Spleen (tissue), 11 donors: ENCODE data around the gene PCDHGC4. TPM values are rescaled to one million over a fixed set of nuclear protein-coding genes. Genes with fewer than 3 reads are reported as not detected.

Experiments used
- DNase-seq: peaks from one replicate; pipeline ENCODE4 v3.0.0-alpha.2; 2020
- H3K27ac ChIP-seq, 8 donors: fragments of 200-600 bp; sonication (generic) in 7 of 8; 1 replicate in 4 of 8; 2 replicates in 4 of 8; pipeline versions ENCODE4 v1.5.0 to v1.8.0; 2016 to 2021; ENCODE audit warnings: inconsistent platforms in 4 of 8, mild to moderate bottlenecking in 4 of 8, moderate library complexity in 1 of 8
- H3K27me3 ChIP-seq, 7 donors: fragments of 200-600 bp; sonication (generic) in 6 of 7; replicated peaks in 1 of 7; 1 replicate in 4 of 7; 2 replicates in 3 of 7; pipeline versions ENCODE4 v1.5.0 to v1.8.0; 2016 to 2021; ENCODE audit warnings: inconsistent platforms in 3 of 7, mild to moderate bottlenecking in 1 of 7
- H3K36me3 ChIP-seq, 6 donors: fragments of 200-600 bp; sonication (generic) in 5 of 6; 1 replicate in 4 of 6; 2 replicates in 2 of 6; pipeline versions ENCODE4 v1.5.0 to v1.8.0; 2016 to 2021; ENCODE audit warnings: inconsistent platforms in 2 of 6
- H3K4me1 ChIP-seq, 6 donors: fragments of 200-600 bp; sonication (generic) in 5 of 6; 1 replicate in 3 of 6; 2 replicates in 3 of 6; pipeline versions ENCODE4 v1.5.0 to v1.8.0; 2016 to 2021; ENCODE audit warnings: inconsistent platforms in 3 of 6
- H3K4me3 ChIP-seq, 8 donors: fragments of 200-600 bp; sonication (generic) in 7 of 8; 1 replicate in 4 of 8; 2 replicates in 4 of 8; pipeline versions ENCODE4 v1.5.0 to v1.8.0; 2016 to 2021; ENCODE audit warnings: inconsistent platforms in 4 of 8, mild to moderate bottlenecking in 4 of 8, moderate library complexity in 2 of 8
- H3K9me3 ChIP-seq, 8 donors: fragments of 200-600 bp; sonication (generic) in 7 of 8; 1 replicate in 4 of 8; 2 replicates in 4 of 8; pipeline versions ENCODE4 v1.5.0 to v1.8.0; 2016 to 2021; ENCODE audit warnings: inconsistent platforms in 4 of 8
- POLR2A ChIP-seq, 3 donors: fragments of 450-650 bp; IDR thresholded peaks; one replicate each; pipeline ENCODE4 v1.5.1; 2017; ENCODE audit warnings: antibody characterized with exemption in 3 of 3, mild to moderate bottlenecking in 1 of 3
- POLR2AphosphoS5 ChIP-seq, 3 donors: sonication (generic); formaldehyde crosslinking; IDR thresholded peaks; one replicate each; pipeline ENCODE4 v1.5.1; 2017; ENCODE audit warnings: antibody characterized with exemption in 3 of 3
- WGBS, 5 donors: extraction: QIAGEN DNeasy Blood & Tissue Kit in 3 of 5; methylation state at CpG; one replicate each; pipeline versions ENCODE4 v1.1.5 to v1.1.7; 2013 to 2018; 5-methylcytosine and 5-hydroxymethylcytosine counted together
- intact Hi-C: fragments of 100-400 bp; cut with DNase I; formaldehyde crosslinking; loops from one replicate; pipeline ENCODE4 v1.15.0; 2023; ENCODE audit warnings: low total_unique reads
- polyA plus RNA-seq, 3 donors: library from polyadenylated mRNA; stranded (reverse); fragments of 200-250 nt; gene quantifications; one replicate each; pipeline ENCODE4 v1.2.1, GENCODE V29; 2013
- total RNA-seq, 7 donors: library from RNA; depleted of rRNA in 3 of 7; stranded (reverse); fragments of >200 nt in 3 of 7; fragmentation: NEBNext Ultra II Directional in 4 of 7; extraction: Animal tissue kit (Norgen Biotek cat#: 25700) in 4 of 7; gene quantifications; one replicate each; pipeline versions ENCODE4 v1.1.0 to v1.2.1, GENCODE V29; 2016 to 2021
- TF ChIP-seq, protein P1 (sequence below), 11 experiments: fragments of 200-600 bp in 7 of 11; fragments of 450-650 bp in 4 of 11; sonication (generic) in 4 of 11; IDR thresholded peaks in 8 of 11; conservative IDR thresholded peaks in 3 of 11; 1 replicate in 7 of 11; 2 replicates in 4 of 11; pipeline versions ENCODE4 v1.4.0 to v1.8.0; 2016 to 2021; ENCODE audit warnings: antibody characterized with exemption in 11 of 11, inconsistent platforms in 4 of 11, mild to moderate bottlenecking in 1 of 11
- donor health status: healthy with polysubstance abuse.
- donor health status: DM: no; HTN: no; CAD: no; lungs with moderate emphysema.
- donor health status: DM: no; HTN: no; CAD: no.
- donor health status: Bipolar disorder and iron deficiency.
- donor health status: healthy.
- donor health status: DM: no; HTN: no; CAD: no.
- donor health status: DM: yes; HTN: yes; CAD: no.

Gene PCDHGC4
- total and polyA plus RNA-seq, 10 donors, result 0.03 to 3.9 (median 1.4) TPM; not detected in 1

DNA sequence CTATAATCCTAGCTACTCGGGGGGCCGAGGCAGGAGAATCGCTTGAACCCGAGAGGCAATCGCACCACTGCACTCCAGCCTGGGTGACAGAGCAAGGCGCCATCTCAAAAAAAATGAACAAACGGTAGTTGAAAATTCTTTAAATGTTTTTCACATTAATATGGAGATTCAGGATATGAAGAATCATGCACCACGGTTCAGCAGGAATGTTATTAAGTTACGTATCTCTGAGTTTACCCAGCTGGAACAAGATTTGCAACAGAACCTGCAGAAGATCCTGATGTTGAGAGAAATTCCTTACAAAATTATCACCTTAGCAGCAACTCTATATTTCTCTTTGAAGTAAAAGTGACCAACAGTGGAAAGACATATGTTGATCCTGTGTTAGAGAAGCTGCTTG lies 44.5 kb upstream of the PCDHGC4 start:
- Histone ChIP-seq H3K27ac (no peak overlapping the region), H3K36me3 (no peaks in the 10 kb centered on the region), H3K4me1 (no peaks in the 10 kb centered on the region), H3K27me3 (no peaks in the 10 kb centered on the region), H3K4me3 (no peak overlapping the region), H3K9me3 (peaks cover 0 to 92% (median 65%) of the 10 kb centered on the region in 8 donors)
- intact Hi-C loops, result no loop called here
- WGBS, 5 donors, result 92 to 95% (median 94%) methylated on average over 9 of the region's 9 CpGs
- DNase-seq, result no peak
- TF ChIP-seq, protein P1, sequence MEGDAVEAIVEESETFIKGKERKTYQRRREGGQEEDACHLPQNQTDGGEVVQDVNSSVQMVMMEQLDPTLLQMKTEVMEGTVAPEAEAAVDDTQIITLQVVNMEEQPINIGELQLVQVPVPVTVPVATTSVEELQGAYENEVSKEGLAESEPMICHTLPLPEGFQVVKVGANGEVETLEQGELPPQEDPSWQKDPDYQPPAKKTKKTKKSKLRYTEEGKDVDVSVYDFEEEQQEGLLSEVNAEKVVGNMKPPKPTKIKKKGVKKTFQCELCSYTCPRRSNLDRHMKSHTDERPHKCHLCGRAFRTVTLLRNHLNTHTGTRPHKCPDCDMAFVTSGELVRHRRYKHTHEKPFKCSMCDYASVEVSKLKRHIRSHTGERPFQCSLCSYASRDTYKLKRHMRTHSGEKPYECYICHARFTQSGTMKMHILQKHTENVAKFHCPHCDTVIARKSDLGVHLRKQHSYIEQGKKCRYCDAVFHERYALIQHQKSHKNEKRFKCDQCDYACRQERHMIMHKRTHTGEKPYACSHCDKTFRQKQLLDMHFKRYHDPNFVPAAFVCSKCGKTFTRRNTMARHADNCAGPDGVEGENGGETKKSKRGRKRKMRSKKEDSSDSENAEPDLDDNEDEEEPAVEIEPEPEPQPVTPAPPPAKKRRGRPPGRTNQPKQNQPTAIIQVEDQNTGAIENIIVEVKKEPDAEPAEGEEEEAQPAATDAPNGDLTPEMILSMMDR (IDR thresholded peaks at IDR 0.05 in 8 of 11, conservative IDR thresholded peaks at IDR 0.05 in 3 of 11), result no peak
- TF ChIP-seq POLR2A (IDR thresholded peaks at IDR 0.05) (no peak), POLR2AphosphoS5 (IDR thresholded peaks at IDR 0.05) (no peak)

DNA sequence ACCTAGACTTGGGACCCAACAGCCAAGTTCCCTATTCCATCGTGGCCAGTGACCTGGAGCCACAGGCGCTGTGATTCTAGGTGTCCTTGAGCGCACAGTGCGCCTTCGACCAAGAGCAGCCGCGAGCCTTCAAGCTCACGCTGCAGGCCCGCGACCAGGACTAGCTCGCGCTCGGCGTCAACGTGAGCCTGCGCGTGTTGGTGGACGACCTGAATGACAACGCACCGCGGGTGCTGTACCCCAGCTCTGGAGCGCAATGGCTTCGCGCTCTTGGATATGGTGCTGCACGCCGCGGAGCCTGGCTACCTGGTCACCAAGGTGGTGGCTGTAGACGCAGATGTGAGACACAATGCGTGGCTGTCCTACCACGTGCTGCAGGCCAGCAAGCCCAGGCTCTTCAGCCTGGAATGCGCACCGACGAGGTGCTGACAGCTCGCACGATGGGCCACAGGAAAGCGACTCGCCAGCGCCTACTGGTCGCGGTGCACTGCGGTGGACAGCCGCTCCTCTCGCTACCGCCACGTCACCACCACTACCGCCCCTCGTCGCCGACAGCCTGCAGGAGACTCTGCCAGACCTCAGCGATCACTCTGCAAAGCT lies 43.2 kb upstream of the PCDHGC4 start:
- Histone ChIP-seq H3K36me3 (no peaks in the 10 kb centered on the region), H3K27me3 (no peaks in the 10 kb centered on the region), H3K4me3 (no peak overlapping the region), H3K4me1 (no peaks in the 10 kb centered on the region), H3K9me3 (peaks cover 0 to 80% (median 53%) of the 10 kb centered on the region in 8 donors), H3K27ac (no peak overlapping the region)
- no peak for TF ChIP-seq POLR2A (IDR thresholded peaks at IDR 0.05)
- peak in 1 of 3 donors; percentile 23 for TF ChIP-seq POLR2AphosphoS5 (IDR thresholded peaks at IDR 0.05)
- no peak for DNase-seq
- WGBS, 5 donors, result 58 to 69% (median 63%) methylated on average over 43 to 50 of the region's 50 CpGs
- intact Hi-C loops, result no loop called here

DNA sequence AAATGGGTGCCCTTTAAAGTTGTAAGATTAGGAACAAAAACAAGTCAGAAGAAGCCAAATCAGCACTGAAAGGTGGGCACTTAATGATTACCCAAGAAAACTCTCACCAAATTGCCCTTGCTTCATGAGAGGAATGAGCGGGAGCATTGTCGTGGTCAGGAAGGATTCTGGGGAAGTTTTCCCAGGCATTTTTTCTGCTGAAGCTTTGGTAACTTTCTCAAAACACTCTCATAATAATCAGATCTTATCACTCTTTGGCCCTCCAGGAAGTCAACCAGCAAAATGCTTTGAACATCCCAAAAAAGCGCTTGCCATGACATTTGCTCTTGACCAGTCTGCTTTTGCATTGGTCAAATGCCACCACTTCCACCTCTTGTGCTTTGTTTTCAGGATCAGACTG lies 19.5 kb upstream of the PCDHGC4 start:
- H3K4me3 ChIP-seq, result no peak overlapping the region
- no peaks in the 10 kb centered on the region for H3K27me3 ChIP-seq
- H3K9me3 ChIP-seq, result peaks cover 0 to 21% (median 9%) of the 10 kb centered on the region in 8 donors
- DNase-seq, result no peak
- 89 to 96% (median 94%) methylated on average over 3 of the region's 3 CpGs for WGBS, 5 donors
- TF ChIP-seq, protein P1 (IDR thresholded peaks at IDR 0.05 in 8 of 11, conservative IDR thresholded peaks at IDR 0.05 in 3 of 11), result no peak
- TF ChIP-seq POLR2A (IDR thresholded peaks at IDR 0.05), result no peak
- TF ChIP-seq POLR2AphosphoS5 (IDR thresholded peaks at IDR 0.05), result no peak
- H3K4me1 ChIP-seq, result no peaks in the 10 kb centered on the region
- intact Hi-C loops, result no loop called here
- H3K36me3 ChIP-seq, result no peaks in the 10 kb centered on the region
- no peak overlapping the region for H3K27ac ChIP-seq

DNA sequence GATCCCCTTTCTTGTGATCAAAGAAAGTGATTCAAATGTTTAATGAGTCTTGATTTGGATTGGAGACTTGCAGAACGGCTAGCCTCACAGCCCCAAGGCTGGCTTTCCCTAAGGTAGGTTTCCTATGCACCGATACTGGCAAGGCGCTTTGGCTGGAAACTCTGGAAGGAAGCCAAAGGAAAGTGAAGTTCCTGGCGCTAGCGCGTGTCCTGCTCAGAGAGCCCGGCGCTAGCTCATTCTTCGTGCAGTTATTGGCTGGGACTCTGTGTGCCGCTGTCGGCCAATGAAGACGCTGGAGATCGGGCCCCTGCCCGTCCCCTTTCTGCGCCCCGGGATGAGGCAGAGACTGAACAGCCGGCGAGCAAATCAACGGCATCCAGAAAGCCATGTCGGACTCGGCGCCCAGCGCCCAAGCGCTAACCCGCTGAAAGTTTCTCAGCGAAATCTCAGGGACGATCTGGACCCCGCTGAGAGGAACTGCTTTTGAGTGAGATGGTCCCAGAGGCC lies 9.2 kb upstream of the PCDHGC4 start, which contains the start of gene PCDHGC3:
Gene PCDHGC3 (plus strand): TSS at position 342 of the 507 bp plus-strand sequence. CDS start 151 bp downstream, at position 493.
- intact Hi-C loops, result no loop called here
- WGBS, 5 donors, result 0 to 3% (median 1%) methylated on average over 15 to 28 of the region's 28 CpGs
- H3K27ac ChIP-seq, result peak within 1 kb of the TSS; percentile 22 to 85 (median 76)
- no peaks in the 10 kb centered on the region for H3K9me3 ChIP-seq
- peak; percentile 88 for DNase-seq
- peaks cover 0 to 55% (median 35%) of the 10 kb centered on the region in 6 donors for H3K4me1 ChIP-seq
- TF ChIP-seq POLR2AphosphoS5 (IDR thresholded peaks at IDR 0.05), result peak; percentile 48 to 81 (median 76)
- TF ChIP-seq, protein P1 (IDR thresholded peaks at IDR 0.05 in 8 of 11, conservative IDR thresholded peaks at IDR 0.05 in 3 of 11), result peak in 7 of 11 experiments; percentile 34 to 53 (median 40)
- peak in 1 of 3 donors; percentile 26 for TF ChIP-seq POLR2A (IDR thresholded peaks at IDR 0.05)
- H3K4me3 ChIP-seq, result peak within 1 kb of the TSS; percentile 31 to 69 (median 52)
- no peaks in the 10 kb centered on the region for H3K36me3 ChIP-seq
- H3K27me3 ChIP-seq, result peaks cover 0 to 48% (median 14%) of the 10 kb centered on the region in 7 donors
